Lung (tissue), 12 donors: Measurements from ENCODE around the gene LLGL2. TPM values are rescaled to one million over a fixed set of nuclear protein-coding genes. Genes with fewer than 3 reads are reported as not detected.

Experiments
- ATAC-seq: fragments of 200-7000 bp; cut with Tn5 transposase; one replicate; pipeline ENCODE4 v1.9.1; 2020; ENCODE audit warnings: moderate number of reproducible peaks; ENCODE audit not compliant: insufficient read depth, low FRiP score
- DNase-seq, 3 donors: peaks; one replicate each; pipeline ENCODE4 v3.0.0-alpha.2; 2013 to 2017
- H3K27ac ChIP-seq, 2 donors: one replicate each; pipeline ENCODE4 v1.5.1; 2013; ENCODE audit warnings: mild to moderate bottlenecking in 2 of 2, moderate library complexity in 2 of 2, control low read depth in 1 of 2, inconsistent platforms in 1 of 2, low read depth in 1 of 2, low read length in 1 of 2
- H3K27me3 ChIP-seq, 3 donors: one replicate each; pipeline ENCODE4 v1.5.1; 2013; ENCODE audit warnings: low read length in 2 of 3; ENCODE audit not compliant: control insufficient read depth in 3 of 3, insufficient read depth in 3 of 3
- H3K36me3 ChIP-seq, 4 donors: one replicate each; pipeline ENCODE4 v1.5.1; 2013; ENCODE audit warnings: low read length in 4 of 4, mild to moderate bottlenecking in 1 of 4, moderate library complexity in 1 of 4; ENCODE audit not compliant: control insufficient read depth in 4 of 4, insufficient read depth in 4 of 4
- H3K4me1 ChIP-seq, 5 donors: one replicate each; pipeline ENCODE4 v1.5.1; 2013; ENCODE audit warnings: low read length in 5 of 5, mild to moderate bottlenecking in 2 of 5, moderate library complexity in 1 of 5; ENCODE audit not compliant: control insufficient read depth in 5 of 5, insufficient read depth in 5 of 5
- H3K4me3 ChIP-seq: one replicate; pipeline ENCODE4 v1.5.1; 2013; ENCODE audit warnings: mild to moderate bottlenecking, control low read depth, moderate library complexity
- H3K9ac ChIP-seq, 2 donors: one replicate each; pipeline ENCODE4 v1.5.1; 2013; ENCODE audit warnings: low read length in 2 of 2, control low read depth in 1 of 2; ENCODE audit not compliant: insufficient read depth in 1 of 2
- H3K9me3 ChIP-seq, 4 donors: one replicate each; pipeline ENCODE4 v1.5.1; 2013; ENCODE audit warnings: low read length in 3 of 4, mild to moderate bottlenecking in 1 of 4, moderate library complexity in 1 of 4; ENCODE audit not compliant: control insufficient read depth in 4 of 4, insufficient read depth in 3 of 4
- CTCF ChIP-seq: IDR thresholded peaks from 2 replicates; pipeline ENCODE4 v1.5.1; 2012; ENCODE audit warnings: mild to moderate bottlenecking; ENCODE audit errors: control extremely low read depth, extremely low read depth
- WGBS, 2 donors: extraction: QIAGEN DNeasy Blood & Tissue Kit; methylation state at CpG; one replicate each; pipeline ENCODE4 v1.1.7; 2013; 5-methylcytosine and 5-hydroxymethylcytosine counted together
- polyA plus RNA-seq, 2 donors: library from polyadenylated mRNA; stranded (reverse); fragments of 200-250 nt; gene quantifications; one replicate each; pipeline ENCODE4 v1.2.1, GENCODE V29; 2013
- total RNA-seq, 2 donors: library from RNA; depleted of rRNA in 1 of 2; stranded (reverse); fragments of >200 nt in 1 of 2; gene quantifications; one replicate each; pipeline ENCODE4 v1.2.1, GENCODE V29; 2014 to 2021
- donor health status: control.
- donor health status: control.
- donor health status: Bipolar disorder and iron deficiency.
- donor health status: healthy.
- donor health status: DM: yes; HTN: yes; CAD: no.

The LLGL2 gene
- total and polyA plus RNA-seq, 4 donors: 80.5 to 199 (median 149) TPM

- Histone ChIP-seq H3K27me3 (no peaks in the 10 kb centered on the region), H3K36me3 (peaks cover 0 to 12% (median 0%) of the 10 kb centered on the region in 4 donors), H3K4me1 (peaks cover 0 to 23% (median 4%) of the 10 kb centered on the region in 5 donors), H3K9me3 (no peaks in the 10 kb centered on the region), H3K27ac (peak overlapping the region in 1 of 2 donors; percentile 43), H3K4me3 (no peak overlapping the region), H3K9ac (no peak overlapping the region)
- no peak for TF ChIP-seq CTCF
- peak; percentile 34 for ATAC-seq
- DNase-seq: peak; percentile 55 to 84 (median 82)
- WGBS, 2 donors: 54 to 79% methylated on average over 15 of the region's 15 CpGs
Observed at GRCh38 chr17:75557075-75557851, 31.8 kb downstream of the LLGL2 start.

DNA sequence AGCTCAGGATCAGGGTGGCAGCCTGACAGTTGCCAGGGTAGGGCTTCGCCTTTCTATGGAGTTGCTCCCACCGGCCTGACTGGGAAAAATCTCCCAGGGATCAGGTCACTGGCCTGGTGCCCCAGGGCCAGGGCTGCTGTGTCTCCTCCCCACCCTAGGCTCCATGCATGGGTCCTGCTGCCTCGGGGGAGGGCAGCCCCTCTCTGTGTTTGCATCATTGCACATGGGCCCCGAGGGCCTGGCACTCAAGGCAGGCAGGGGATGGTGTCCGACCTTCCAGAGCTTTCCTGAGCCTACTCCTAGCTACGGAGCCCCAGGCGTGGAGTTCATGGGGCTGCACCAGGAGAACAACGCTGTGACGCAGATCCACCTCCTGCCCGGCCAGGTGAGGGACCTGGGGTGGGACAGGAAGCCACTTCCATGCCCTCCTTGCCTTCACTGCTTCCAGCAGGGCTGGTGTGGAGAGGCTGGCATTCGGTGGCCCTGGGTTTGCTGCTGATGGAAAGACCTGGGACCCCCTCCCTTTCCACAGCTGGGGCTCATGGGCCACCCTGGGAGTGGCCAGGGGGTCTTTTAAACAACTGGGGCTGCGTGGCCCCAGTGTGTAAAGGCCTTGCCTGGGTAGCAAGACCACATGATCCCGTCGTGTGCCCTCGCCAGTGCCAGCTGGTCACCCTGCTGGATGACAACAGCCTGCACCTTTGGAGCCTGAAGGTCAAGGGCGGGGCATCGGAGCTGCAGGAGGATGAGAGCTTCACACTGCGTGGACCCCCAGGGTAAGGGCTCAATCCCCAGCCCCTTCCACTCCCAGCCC is 32.6 kb downstream of the LLGL2 start:
- Histone ChIP-seq H3K9ac (no peak overlapping the region), H3K9me3 (no peaks in the 10 kb centered on the region), H3K27ac (peak overlapping the region in 1 of 2 donors; percentile 30), H3K27me3 (no peaks in the 10 kb centered on the region), H3K4me1 (peaks cover 0 to 19% (median 4%) of the 10 kb centered on the region in 5 donors), H3K4me3 (no peak overlapping the region), H3K36me3 (peaks cover 0 to 16% (median 0%) of the 10 kb centered on the region in 4 donors)
- no peak for TF ChIP-seq CTCF
- 84 to 85% methylated on average over 18 of the region's 18 CpGs for WGBS, 2 donors
- no peak for ATAC-seq
- DNase-seq: no peak

DNA sequence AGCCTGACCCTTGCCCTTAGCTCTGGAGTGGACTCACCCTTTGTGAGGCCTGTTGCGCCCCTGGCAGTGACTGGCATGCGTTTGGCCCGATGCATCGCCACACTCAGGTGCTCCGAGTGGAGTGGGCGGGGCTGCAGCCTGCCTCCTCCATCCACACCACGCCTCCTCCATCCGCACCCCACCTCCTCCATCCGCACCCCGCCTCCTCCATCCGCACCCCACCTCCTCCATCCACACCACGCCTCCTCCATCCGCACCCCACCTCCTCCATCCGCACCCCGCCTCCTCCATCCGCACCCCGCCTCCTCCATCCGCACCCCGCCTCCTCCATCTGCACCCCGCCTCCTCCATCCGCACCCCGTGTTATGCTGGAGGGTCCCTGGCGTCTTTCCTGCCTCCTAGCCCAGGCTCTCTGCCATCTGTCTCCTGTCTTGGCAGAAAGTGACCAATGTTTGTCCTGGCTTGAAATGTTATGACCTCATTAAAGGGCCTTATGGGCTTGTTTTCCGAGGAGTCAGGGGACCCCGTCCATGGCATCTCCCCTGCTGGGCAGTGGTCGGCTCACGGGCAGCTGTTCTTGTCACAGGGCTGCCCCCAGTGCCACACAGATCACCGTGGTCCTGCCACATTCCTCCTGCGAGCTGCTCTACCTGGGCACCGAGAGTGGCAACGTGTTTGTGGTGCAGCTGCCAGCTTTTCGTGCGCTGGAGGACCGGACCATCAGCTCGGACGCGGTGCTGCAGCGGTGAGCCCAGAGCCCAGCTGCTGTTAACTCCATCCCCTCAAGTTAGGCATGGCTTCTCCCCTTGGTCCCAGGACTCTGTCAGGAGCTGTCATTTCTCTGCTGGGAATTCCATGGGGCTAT is 33.4 kb downstream of the LLGL2 start:
- ATAC-seq: no peak
- no peaks in the 10 kb centered on the region for H3K27me3 ChIP-seq
- WGBS, 2 donors: 82 to 91% methylated on average over 34 to 37 of the region's 38 CpGs
- H3K36me3 ChIP-seq: peaks cover 0 to 24% (median 0%) of the 10 kb centered on the region in 4 donors
- no peak overlapping the region for H3K27ac ChIP-seq
- no peak for DNase-seq
- H3K9ac ChIP-seq: no peak overlapping the region
- no peaks in the 10 kb centered on the region for H3K9me3 ChIP-seq
- peaks cover 0 to 19% (median 4%) of the 10 kb centered on the region in 5 donors for H3K4me1 ChIP-seq
- no peak for TF ChIP-seq CTCF
- no peak overlapping the region for H3K4me3 ChIP-seq
